ENCODE data around the gene PVALEF. TPM values are rescaled to one million over a fixed set of nuclear protein-coding genes. Genes with fewer than 3 reads are reported as not detected.
A peak's percentile ranks its signal among the peaks of the same experiment; 100 is the strongest.

PVALEF gene
- total and polyA plus RNA-seq, 2 of the 13 experiments (the other 11 are each of a cell fraction or from before 2014, with no cell fraction given) = 0.18 TPM

GRCh38 chr17:81130385-81131361, 34.6 kb upstream of the PVALEF start (continued):
- TF ChIP-seq ZXDC (CRISPR knock-in tag; IDR thresholded peaks at IDR 0.05) (peak; percentile 66; the same call in 1 of the 2 replicates), ZNF232 (CRISPR knock-in tag; IDR thresholded peaks at IDR 0.05; ENCODE audit: borderline replicate concordance) (no peak), ZNF354B (CRISPR knock-in tag; IDR thresholded peaks at IDR 0.05) (no peak), ZFP90 (CRISPR knock-in tag; IDR thresholded peaks at IDR 0.05; ENCODE audit: borderline replicate concordance) (0 out of 2 replicates have a peak, but pooled peaks have one; percentile 10), ZHX1 (CRISPR knock-in tag; IDR thresholded peaks at IDR 0.05; ENCODE audit: low read depth) (no peak), ZNF260 (CRISPR knock-in tag; IDR thresholded peaks at IDR 0.05; ENCODE audit: borderline replicate concordance, low read depth) (no peak), ZNF225 (CRISPR knock-in tag; IDR thresholded peaks at IDR 0.05) (no peak), ZNF615 (CRISPR knock-in tag; IDR thresholded peaks at IDR 0.05; ENCODE audit: borderline replicate concordance) (no peak), SUZ12 (IDR thresholded peaks at IDR 0.05; ENCODE audit: low read depth, low read length) (no peak), BHLHE40 (IDR thresholded peaks at IDR 0.05; ENCODE audit: low read length) (no peak), ZBTB8A (CRISPR knock-in tag; IDR thresholded peaks at IDR 0.05; ENCODE audit: borderline replicate concordance, low read depth) (no peak), JUND (CRISPR knock-in tag; IDR thresholded peaks at IDR 0.05) (no peak), SOX13 (IDR thresholded peaks at IDR 0.05) (no peak), SOX13 (CRISPR knock-in tag; conservative IDR thresholded peaks at IDR 0.05 in 1 of 2, IDR thresholded peaks at IDR 0.05 in 1 of 2) (0 out of 4 replicates have a peak, but pooled peaks of 1 of the 2 experiments have one; percentile 19), ZNF501 (CRISPR knock-in tag; IDR thresholded peaks at IDR 0.05) (no peak), ZBTB49 (CRISPR knock-in tag; IDR thresholded peaks at IDR 0.05; ENCODE audit: borderline replicate concordance) (no peak), ETS1 (CRISPR knock-in tag; IDR thresholded peaks at IDR 0.05) (no peak), ZMYM2 (CRISPR knock-in tag; IDR thresholded peaks at IDR 0.05) (no peak), IKZF4 (CRISPR knock-in tag; IDR thresholded peaks at IDR 0.05; ENCODE audit: borderline replicate concordance, low read depth, not compliant biosample characterization) (no peak)
